Right lobe of liver (tissue), 6 donors: ENCODE results near the gene CFAP57. TPM values are rescaled to one million over a fixed set of nuclear protein-coding genes. Genes with fewer than 3 reads are reported as not detected.

Experiments used
- ATAC-seq, 4 donors: fragments of 200-7000 bp; cut with Tn5 transposase; one replicate each; pipeline ENCODE4 v1.9.1; 2020; ENCODE audit warnings: mild to moderate bottlenecking in 4 of 4, moderate library complexity in 4 of 4
- DNase-seq, 3 donors: peaks; one replicate each; pipeline ENCODE4 v3.0.0-alpha.2; 2020
- H3K27ac ChIP-seq, 3 donors: fragments of 200-600 bp; one replicate each; pipeline ENCODE4 v1.8.0; 2022
- H3K27me3 ChIP-seq, 2 donors: fragments of 200-600 bp; one replicate each; pipeline ENCODE4 v1.8.0; 2022
- H3K36me3 ChIP-seq, 4 donors: fragments of 200-600 bp; sonication (generic) in 1 of 4; one replicate each; pipeline versions ENCODE4 v1.5.1 to v1.8.0; 2017 to 2022; ENCODE audit warnings: control low read depth in 1 of 4
- H3K4me1 ChIP-seq, 4 donors: fragments of 200-600 bp; sonication (generic) in 1 of 4; one replicate each; pipeline versions ENCODE4 v1.5.1 to v1.8.0; 2017 to 2022; ENCODE audit warnings: control low read depth in 1 of 4
- H3K4me3 ChIP-seq, 3 donors: fragments of 200-600 bp; one replicate each; pipeline ENCODE4 v1.8.0; 2022
- H3K9me3 ChIP-seq, 4 donors: fragments of 200-600 bp; sonication (generic) in 1 of 4; one replicate each; pipeline versions ENCODE4 v1.5.1 to v1.8.0; 2017 to 2022; ENCODE audit warnings: control low read depth in 1 of 4
- CTCF ChIP-seq, 4 donors: fragments of 200-600 bp in 3 of 4; fragments of 450-650 bp in 1 of 4; IDR thresholded peaks; one replicate each; pipeline versions ENCODE4 v1.5.1 to v1.8.0; 2016 to 2022; ENCODE audit warnings: antibody characterized with exemption in 4 of 4, mild to moderate bottlenecking in 2 of 4
- POLR2A ChIP-seq: fragments of 450-650 bp; IDR thresholded peaks from one replicate; pipeline ENCODE4 v1.6.1; 2017; ENCODE audit warnings: antibody characterized with exemption, mild to moderate bottlenecking
- WGBS: methylation state at CpG from one replicate; pipeline ENCODE4 v1.1.6; 2018; ENCODE audit warnings: low coverage, low lambda C conversion rate; ENCODE audit not compliant: insufficient coverage; ENCODE audit errors: missing lambda C conversion rate; 5-methylcytosine and 5-hydroxymethylcytosine counted together
- intact Hi-C, 2 donors: fragments of 100-400 bp; cut with DNase I; formaldehyde crosslinking; loops; one replicate each; pipeline versions ENCODE4 v1.11.2 to v1.14.1; 2022
- total RNA-seq, 6 experiments: library from RNA; depleted of rRNA in 2 of 6; stranded (reverse); fragments of >200 nt in 2 of 6; fragmentation: NEBNext Ultra II Directional in 3 of 6; extraction: Animal tissue kit (Norgen Biotek cat#: 25700) in 3 of 6; gene quantifications; one replicate each; pipeline versions ENCODE4 v1.1.0 to v1.2.4, GENCODE V29; 2016 to 2023
- donor health status: DM: no; HTN: yes; CAD: no.
- donor health status: DM: no; HTN: no; CAD: no.
- donor health status: DM: no; HTN: no; CAD: no.
- donor health status: DM: no; HTN: yes; CAD: no.
- donor health status: DM: no; HTN: yes; CAD: no.

Gene CFAP57
- total RNA-seq, 6 experiments from 2014 or later: not detected

DNA sequence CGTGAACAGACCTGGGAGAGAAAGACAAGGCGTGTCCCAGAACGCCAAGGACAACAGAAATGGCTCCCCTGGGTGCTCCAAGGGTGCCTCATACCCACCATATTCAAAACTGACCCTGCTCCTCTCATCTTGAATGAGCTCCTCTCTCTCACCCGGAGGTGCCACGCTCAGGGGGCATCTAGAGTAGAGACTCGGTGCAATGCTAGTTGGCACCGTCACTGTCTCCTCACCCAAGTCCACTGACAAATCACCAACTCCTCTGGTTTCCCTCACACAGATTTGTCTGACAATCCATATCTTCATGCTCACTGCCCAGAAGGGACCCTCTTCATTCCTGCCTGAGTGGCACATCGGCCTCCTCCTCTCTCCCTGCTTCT lies 102.7 kb downstream of the CFAP57 start:
- no peak for ATAC-seq

GRCh38 chr1:43275826-43276620 lies 103.9 kb downstream of the CFAP57 start:
- peak; percentile 6 to 47 (median 41) for DNase-seq

More for the DNA sequence above, 102.7 kb downstream of the CFAP57 start:
- no peaks in the 10 kb centered on the region for H3K27me3 ChIP-seq
- peak; percentile 6 to 36 (median 33) for DNase-seq
- H3K4me3 ChIP-seq: no peak overlapping the region
- intact Hi-C loops: no loop called here
- no peak overlapping the region for H3K27ac ChIP-seq
- H3K9me3 ChIP-seq: no peaks in the 10 kb centered on the region
- WGBS: 94% methylated on average over 2 of the region's 8 CpGs
- no peaks in the 10 kb centered on the region for H3K36me3 ChIP-seq
- peaks cover 0 to 34% (median 9%) of the 10 kb centered on the region in 4 donors for H3K4me1 ChIP-seq
- no peak for TF ChIP-seq POLR2A
- TF ChIP-seq CTCF (IDR thresholded peaks at IDR 0.05): no peak

GRCh38 chr1:43276673-43277072 lies 104.5 kb downstream of the CFAP57 start:
- Histone ChIP-seq H3K9me3 (no peaks in the 10 kb centered on the region), H3K4me3 (peak overlapping the region in 2 of 3 donors; percentile 29 to 33), H3K27ac (peak overlapping the region in 2 of 3 donors; percentile 77 to 87), H3K27me3 (no peaks in the 10 kb centered on the region), H3K36me3 (no peaks in the 10 kb centered on the region), H3K4me1 (peaks cover 0 to 43% (median 11%) of the 10 kb centered on the region in 4 donors)
- intact Hi-C loops: no loop called here
- TF ChIP-seq POLR2A (no peak), CTCF (IDR thresholded peaks at IDR 0.05) (no peak)
- ATAC-seq (peak; percentile 70 to 75 (median 74)), DNase-seq (peak; percentile 29 to 74 (median 68))
- WGBS: 9% methylated on average over 7 of the region's 7 CpGs

More at GRCh38 chr1:43275826-43276620, 103.9 kb downstream of the CFAP57 start:
- Histone ChIP-seq H3K9me3 (no peaks in the 10 kb centered on the region), H3K36me3 (no peaks in the 10 kb centered on the region), H3K4me1 (peaks cover 0 to 36% (median 9%) of the 10 kb centered on the region in 4 donors), H3K27me3 (no peaks in the 10 kb centered on the region), H3K4me3 (peak overlapping the region in 2 of 3 donors; percentile 29 to 33), H3K27ac (peak overlapping the region in 2 of 3 donors; percentile 77 to 87)
- peak; percentile 10 to 17 (median 14) for ATAC-seq
- intact Hi-C loops: no loop called here
- WGBS: 93% methylated on average over 6 of the region's 12 CpGs
- TF ChIP-seq CTCF (IDR thresholded peaks at IDR 0.05) (no peak), POLR2A (no peak)

- H3K4me1 ChIP-seq: peaks cover 0 to 49% (median 15%) of the 10 kb centered on the region in 4 donors
- no peaks in the 10 kb centered on the region for H3K27me3 ChIP-seq
- WGBS: 34% methylated on average over 2 of the region's 7 CpGs
- TF ChIP-seq CTCF (IDR thresholded peaks at IDR 0.05): no peak
- no peak for TF ChIP-seq POLR2A
- H3K36me3 ChIP-seq: no peaks in the 10 kb centered on the region
- intact Hi-C loops: no loop called here
- H3K27ac ChIP-seq: peak overlapping the region in 2 of 3 donors; percentile 77 to 87
- ATAC-seq: peak; percentile 66 to 77 (median 74)
- no peaks in the 10 kb centered on the region for H3K9me3 ChIP-seq
- peak overlapping the region in 1 of 3 donors; percentile 29 for H3K4me3 ChIP-seq
- DNase-seq: peak; percentile 39 to 87 (median 79)
Measured at GRCh38 chr1:43277116-43277876, 105.2 kb downstream of the CFAP57 start.
